MM.1S (cell line): Measurements from ENCODE around the gene SMYD2.

Experiments
- DNase-seq: peaks from one replicate; pipeline ENCODE4 v3.0.0-alpha.2; 2015
- H2AFZ ChIP-seq: fragments of 300-600 bp; sonication (generic); 2 replicates; pipeline ENCODE4 v1.6.0; 2016; ENCODE audit warnings: antibody characterized with exemption, low read length
- H3F3A ChIP-seq: fragments of 300-600 bp; sonication (generic); 2 replicates; pipeline ENCODE4 v1.6.1; 2016; ENCODE audit warnings: mild to moderate bottlenecking, antibody characterized with exemption, low read length, moderate library complexity, mixed read lengths; ENCODE audit not compliant: insufficient read depth
- H3K27ac ChIP-seq: fragments of 300-600 bp; sonication (generic); 2 replicates; pipeline ENCODE4 v1.5.1; 2016; ENCODE audit warnings: mild to moderate bottlenecking, low read length
- H3K27me3 ChIP-seq: fragments of 300-600 bp; sonication (generic); replicated peaks from 2 replicates; pipeline ENCODE4 v1.6.0; 2016; ENCODE audit warnings: low read length; ENCODE audit not compliant: insufficient read depth
- H3K36me3 ChIP-seq: fragments of 300-600 bp; sonication (generic); replicated peaks from 2 replicates; pipeline ENCODE4 v1.6.1; 2016; ENCODE audit warnings: mild to moderate bottlenecking, low read length, mixed read lengths; ENCODE audit not compliant: insufficient read depth
- H3K4me1 ChIP-seq: fragments of 300-600 bp; sonication (generic); 2 replicates; pipeline ENCODE4 v1.6.1; 2016; ENCODE audit warnings: low read length, mixed read lengths
- H3K4me2 ChIP-seq: fragments of 300-600 bp; sonication (generic); 2 replicates; pipeline ENCODE4 v1.6.0; 2016; ENCODE audit warnings: low read depth, low read length
- H3K4me3 ChIP-seq: fragments of 300-600 bp; sonication (generic); 2 replicates; pipeline ENCODE4 v1.5.1; 2016; ENCODE audit warnings: low read length, mixed read lengths
- H3K79me2 ChIP-seq: fragments of 300-600 bp; sonication (generic); 2 replicates; pipeline ENCODE4 v1.6.1; 2016; ENCODE audit warnings: mixed run types, low read length, mixed read lengths
- H3K9ac ChIP-seq: fragments of 300-600 bp; sonication (generic); 2 replicates; pipeline ENCODE4 v1.6.1; 2016; ENCODE audit warnings: low read length, mixed read lengths
- H3K9me2 ChIP-seq: fragments of 300-600 bp; sonication (generic); replicated peaks from 2 replicates; pipeline ENCODE4 v1.6.1; 2016; ENCODE audit warnings: mild to moderate bottlenecking, low read length, mixed read lengths; ENCODE audit not compliant: insufficient read depth
- H3K9me3 ChIP-seq: fragments of 300-600 bp; sonication (generic); replicated peaks from 2 replicates; pipeline ENCODE4 v1.6.1; 2016; ENCODE audit warnings: mild to moderate bottlenecking, low read length, mixed read lengths; ENCODE audit not compliant: insufficient read depth
- H4K20me1 ChIP-seq: fragments of 300-600 bp; sonication (generic); 2 replicates; pipeline ENCODE4 v1.6.1; 2016; ENCODE audit warnings: mild to moderate bottlenecking, low read length, moderate library complexity, mixed read lengths; ENCODE audit not compliant: insufficient read depth
- CTCF ChIP-seq: fragments of 300-600 bp; sonication (generic); IDR thresholded peaks from 2 replicates; pipeline ENCODE4 v1.5.1; 2016; ENCODE audit warnings: antibody characterized with exemption, low read length, mixed read lengths
- EZH2 ChIP-seq: fragments of 300-600 bp; sonication (generic); optimal IDR thresholded peaks from 2 replicates; pipeline ENCODE3; 2017; ENCODE audit warnings: low read depth, mild to moderate bottlenecking, antibody characterized with exemption, low read length, mixed read lengths
- EZH2phosphoT487 ChIP-seq: fragments of 300-600 bp; sonication (generic); IDR thresholded peaks from 2 replicates; pipeline ENCODE4 v1.6.1; 2018; ENCODE audit warnings: antibody characterized with exemption, low read length

The SMYD2 gene

GRCh38 chr1:214281021-214281719 lies at the start of gene SMYD2:
SMYD2 (plus strand) TSS chr1:214281159; CDS start chr1:214281255, 96 bp downstream.
- no peaks in the 10 kb centered on the region for H3K9me3 ChIP-seq
- peak within 1 kb of the TSS; percentile 79 for H3K9ac ChIP-seq
- TF ChIP-seq EZH2 (no peak), CTCF (no peak), EZH2phosphoT487 (no peak)
- H4K20me1 ChIP-seq, result no peaks in the 10 kb centered on the region
- peaks cover 13% of the 10 kb centered on the region for H3K79me2 ChIP-seq
- peak within 1 kb of the TSS; percentile 48; the same call in 1 of the 2 replicates for H3K27ac ChIP-seq
- peak within 1 kb of the TSS; percentile 67 for H3K4me3 ChIP-seq
- H3K9me2 ChIP-seq, result no peaks in the 10 kb centered on the region
- H3K4me1 ChIP-seq, result peaks cover 19% of the 10 kb centered on the region
- H2AFZ ChIP-seq, result peak within 1 kb of the TSS; percentile 71
- H3K36me3 ChIP-seq, result no peaks in the 10 kb centered on the region
- peak; percentile 78 for DNase-seq
- H3K27me3 ChIP-seq, result no peaks in the 10 kb centered on the region
- H3F3A ChIP-seq, result peaks cover 11% of the 10 kb centered on the region; the same call in 1 of the 2 replicates
- peak within 1 kb of the TSS; percentile 79 for H3K4me2 ChIP-seq

- no peak overlapping the region for H2AFZ ChIP-seq
- H3K9me2 ChIP-seq, result no peaks in the 10 kb centered on the region
- H3K9me3 ChIP-seq, result no peaks in the 10 kb centered on the region
- no peaks in the 10 kb centered on the region for H3K79me2 ChIP-seq
- H3K9ac ChIP-seq, result no peak overlapping the region
- no peaks in the 10 kb centered on the region for H3F3A ChIP-seq
- H3K4me3 ChIP-seq, result no peak overlapping the region
- no peak overlapping the region for H3K4me2 ChIP-seq
- no peak for TF ChIP-seq EZH2
- TF ChIP-seq EZH2phosphoT487, result no peak
- no peak for TF ChIP-seq CTCF
- H3K27me3 ChIP-seq, result no peaks in the 10 kb centered on the region
- no peak for DNase-seq
- no peaks in the 10 kb centered on the region for H3K4me1 ChIP-seq
- H3K36me3 ChIP-seq, result no peaks in the 10 kb centered on the region
- no peaks in the 10 kb centered on the region for H4K20me1 ChIP-seq
- H3K27ac ChIP-seq, result no peak overlapping the region
Observed at GRCh38 chr1:214233856-214234634, 46.9 kb upstream of the SMYD2 start.

GRCh38 chr1:214234635-214235025 lies 46.3 kb upstream of the SMYD2 start:
- Histone ChIP-seq H3K27ac (no peak overlapping the region), H3K79me2 (no peaks in the 10 kb centered on the region), H4K20me1 (no peaks in the 10 kb centered on the region), H3K4me1 (no peaks in the 10 kb centered on the region), H3K9ac (no peak overlapping the region), H3K27me3 (no peaks in the 10 kb centered on the region), H3K36me3 (no peaks in the 10 kb centered on the region), H3K4me2 (no peak overlapping the region), H3K9me2 (no peaks in the 10 kb centered on the region), H3K9me3 (no peaks in the 10 kb centered on the region), H3K4me3 (no peak overlapping the region), H2AFZ (no peak overlapping the region), H3F3A (no peaks in the 10 kb centered on the region)
- no peak for DNase-seq
- no peak for TF ChIP-seq CTCF
- TF ChIP-seq EZH2phosphoT487, result no peak
- no peak for TF ChIP-seq EZH2
